CD1c-positive myeloid dendritic cell (primary cell): ENCODE data around the gene IL15RA.
"Not testable (repeated sequence)": the region's sequence is repeated elsewhere in the genome, so short reads cannot be mapped to it uniquely, and the experiment has no call there.

ENCODE experiments used
- DNase-seq: peaks from one replicate; pipeline ENCODE4 v3.0.0-alpha.2; 2016; ENCODE audit errors: extremely low spot score

IL15RA gene

DNA sequence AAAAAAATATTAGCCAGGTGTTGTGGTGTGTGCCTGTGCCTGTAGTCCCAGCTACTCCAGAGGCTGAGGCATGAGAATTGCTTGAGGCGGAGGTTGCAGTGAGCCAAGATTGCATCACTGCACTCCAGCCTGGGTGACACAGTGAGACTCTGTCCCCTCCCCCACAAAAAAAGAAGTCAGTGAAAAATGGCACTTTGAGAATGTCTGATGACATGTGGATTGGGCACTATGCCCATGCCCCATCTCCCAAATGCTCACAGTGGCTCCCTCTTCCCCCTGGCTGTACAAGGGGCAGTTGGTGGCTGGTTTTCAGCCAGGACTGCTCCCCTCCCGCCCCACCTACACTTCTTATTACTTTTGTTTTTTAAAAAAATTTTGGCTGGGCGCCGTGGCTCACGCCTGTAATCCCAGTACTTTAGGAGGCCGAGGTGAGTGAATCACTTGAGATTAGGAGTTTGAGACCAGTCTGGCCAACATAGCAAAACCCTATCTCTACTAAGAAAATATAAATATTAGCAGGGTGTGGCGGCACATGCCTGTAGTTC is 26.1 kb downstream of the IL15RA start:
- DNase-seq = peak; percentile 18

GRCh38 chr10:5949009-5949759 is 28.2 kb downstream of the IL15RA start:
- DNase-seq = peak; percentile 28

DNA sequence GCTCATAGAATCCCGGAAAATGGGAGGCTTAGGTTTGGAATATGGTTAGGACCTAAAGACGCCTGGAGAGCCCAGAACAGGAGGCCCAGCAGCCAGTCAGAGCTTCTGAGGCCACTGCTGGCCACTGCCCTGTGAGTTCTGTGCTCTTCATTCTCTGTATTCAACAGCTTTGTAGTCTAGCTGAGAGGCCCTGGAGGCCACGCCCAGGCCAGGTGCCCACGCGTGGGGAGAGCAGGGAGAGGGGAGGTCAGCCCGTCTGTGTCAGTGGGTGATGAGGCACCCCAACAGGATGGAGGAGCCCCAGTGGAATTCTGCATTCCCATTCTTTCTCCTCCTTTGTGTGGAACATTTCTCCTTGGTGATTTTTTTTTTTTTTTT is 29.1 kb downstream of the IL15RA start:
- DNase-seq = no peak

- DNase-seq = no peak
Measured at GRCh38 chr10:5947471-5948207, 29.7 kb downstream of the IL15RA start.

DNA sequence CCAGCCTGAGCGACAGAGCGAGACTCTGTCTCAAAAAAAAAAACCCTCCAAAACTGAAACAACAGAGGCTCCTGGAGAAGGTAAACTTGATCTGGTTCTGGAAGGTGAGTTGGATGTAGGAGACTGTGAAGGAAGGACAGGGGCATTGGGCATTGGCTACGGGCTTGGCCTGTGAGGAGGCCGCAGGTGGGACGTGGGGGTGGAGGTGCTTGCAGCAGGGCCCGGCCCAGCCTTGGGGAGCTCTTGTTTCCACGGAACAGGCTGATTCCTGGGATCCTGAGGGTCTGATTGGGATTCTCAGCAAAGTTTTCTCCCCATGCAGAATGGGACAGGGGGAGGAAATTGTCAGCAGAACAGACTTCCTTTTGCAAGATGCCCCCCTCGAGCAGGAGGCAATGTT is 30.6 kb downstream of the IL15RA start:
- no peak for DNase-seq

GRCh38 chr10:5946419-5946775 is 30.9 kb downstream of the IL15RA start:
- DNase-seq = not testable (repeated sequence)

- peak; percentile 33 for DNase-seq
Measured at GRCh38 chr10:5945561-5946418, 31.6 kb downstream of the IL15RA start.

DNA sequence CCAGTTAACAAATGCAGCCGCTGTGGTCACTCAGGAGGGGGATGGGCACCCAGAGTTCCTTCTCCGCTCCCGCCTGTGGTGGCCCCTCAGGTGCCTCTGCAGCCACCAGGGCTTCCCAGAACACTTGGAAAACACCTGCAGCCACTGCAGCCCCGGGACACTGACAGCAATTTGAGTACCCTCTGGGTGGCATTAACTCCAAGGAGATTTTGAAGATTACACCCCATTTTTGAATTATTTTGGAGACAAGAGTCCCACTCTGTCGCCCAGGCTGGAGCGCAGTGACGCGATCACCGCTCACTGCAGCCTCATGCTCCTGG is 32.2 kb downstream of the IL15RA start:
- DNase-seq = no peak

DNA sequence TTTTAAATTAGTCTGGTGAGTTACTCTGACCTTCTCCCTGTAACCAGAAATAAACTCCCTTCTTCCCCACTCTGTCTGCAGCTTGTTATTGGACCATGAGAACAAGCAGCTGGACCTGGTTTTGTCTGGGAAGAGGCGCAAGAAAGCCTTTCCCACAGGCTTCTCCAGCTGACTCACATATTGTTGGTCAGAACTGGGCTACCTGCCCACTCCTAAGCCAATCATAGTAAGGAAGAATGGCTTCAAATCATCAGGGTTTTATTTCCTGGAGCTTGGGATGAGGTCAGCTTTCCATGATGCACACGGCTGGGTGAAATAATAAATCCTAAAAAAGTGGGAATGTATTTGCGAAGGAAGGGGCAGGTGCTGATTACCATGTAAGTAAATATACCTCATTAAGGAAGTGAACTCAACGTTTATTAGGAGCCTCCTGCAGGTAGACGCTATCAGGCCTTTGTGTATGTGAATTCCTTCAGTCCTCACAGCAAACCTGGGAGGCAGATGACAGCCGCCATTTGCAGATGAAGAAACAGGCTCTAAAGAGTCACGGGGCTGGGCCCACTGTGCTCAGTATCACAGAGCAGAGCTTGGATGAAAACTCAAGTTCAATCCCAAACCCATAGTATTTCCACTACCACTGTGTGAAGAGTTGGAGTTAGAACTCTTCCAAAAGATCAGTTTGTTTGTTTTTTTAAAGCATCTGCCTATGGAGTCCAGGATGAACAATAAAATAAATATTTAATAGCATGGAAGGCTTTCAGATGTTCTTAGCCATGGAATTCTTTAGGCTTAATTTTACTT is 32.8 kb downstream of the IL15RA start:
- DNase-seq = no peak

DNA sequence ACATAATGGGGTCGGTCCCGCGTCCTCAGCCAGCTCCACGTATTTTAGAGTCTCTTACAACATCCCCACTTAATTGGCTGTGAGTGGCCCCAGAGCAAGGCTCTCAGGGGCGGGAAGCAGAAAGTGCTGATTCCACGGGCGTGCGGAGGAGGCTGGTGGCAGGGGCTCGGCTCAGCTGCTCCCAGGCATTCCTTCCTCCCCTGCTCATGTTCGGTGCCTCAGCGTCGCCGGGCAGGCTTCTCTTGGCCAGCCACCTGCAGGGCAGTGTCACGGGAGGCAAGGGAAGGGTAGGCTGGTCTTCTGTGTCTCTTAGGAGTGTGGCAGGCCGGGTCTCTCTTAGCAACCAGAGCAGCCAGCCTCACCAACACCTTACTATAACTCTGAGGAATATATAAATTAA is 33.8 kb downstream of the IL15RA start:
- DNase-seq = no peak

DNA sequence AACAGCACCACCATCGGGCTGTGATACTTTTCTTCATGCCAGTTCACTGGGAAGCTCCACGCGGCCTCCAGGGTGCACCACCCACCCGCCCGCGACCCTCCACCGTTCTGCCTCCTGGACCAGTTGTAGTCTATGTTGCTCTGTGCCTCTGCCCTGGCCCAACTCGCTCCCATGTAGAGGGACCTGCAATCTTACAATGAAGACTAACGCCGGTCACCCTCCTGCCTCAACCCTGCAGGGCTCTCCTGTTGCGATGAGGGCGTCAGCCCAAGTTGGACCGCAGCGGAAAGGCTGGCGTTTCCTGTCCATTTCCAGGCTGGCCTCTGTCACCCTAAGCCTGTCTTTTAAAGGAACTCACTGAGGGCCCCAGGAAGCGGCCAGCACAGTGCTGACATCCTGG is 34.9 kb downstream of the IL15RA start:
- DNase-seq = peak; percentile 34

DNA sequence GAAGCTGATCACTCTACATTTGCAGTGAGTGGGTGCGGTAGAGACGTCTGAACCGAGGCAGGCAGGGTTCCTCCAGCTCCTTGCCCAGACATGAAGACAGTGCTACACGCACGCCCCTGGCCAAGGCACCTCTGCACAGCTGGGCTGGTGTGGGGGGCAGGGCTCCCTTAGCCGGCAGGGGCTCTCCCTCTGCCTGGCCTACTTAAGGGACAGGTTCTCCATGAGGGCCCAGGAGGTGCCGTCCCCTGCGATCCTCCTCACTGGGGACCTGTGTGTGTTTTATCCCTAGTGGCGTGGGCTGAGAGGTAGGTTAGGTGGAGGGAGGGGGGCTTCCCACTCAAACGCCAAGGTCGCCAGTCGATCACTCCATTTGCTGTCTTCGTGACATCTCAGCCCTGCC is 35.3 kb downstream of the IL15RA start:
- no peak for DNase-seq

- DNase-seq = no peak
Measured at GRCh38 chr10:5941579-5941978, 35.8 kb downstream of the IL15RA start.

DNA sequence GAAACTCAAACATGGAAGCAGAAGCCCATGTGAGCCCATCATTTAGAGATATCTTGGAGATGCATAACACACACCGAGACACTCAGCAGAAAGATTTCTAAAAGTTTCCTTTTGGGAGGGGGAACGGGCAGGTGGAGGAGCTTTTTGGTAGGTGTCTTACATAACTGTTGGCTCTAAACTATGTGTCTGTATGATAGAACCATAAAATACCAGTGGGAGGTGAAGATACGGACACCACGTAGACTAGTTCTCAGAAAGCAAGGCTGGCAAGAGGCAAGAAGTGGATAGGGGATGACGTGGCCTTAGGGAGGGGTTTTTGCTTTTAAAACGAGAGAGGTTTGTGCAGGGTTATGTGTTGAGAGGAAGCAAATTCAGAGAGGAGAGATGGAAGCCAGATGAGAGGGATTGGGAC is 36.5 kb downstream of the IL15RA start:
- DNase-seq = no peak

DNA sequence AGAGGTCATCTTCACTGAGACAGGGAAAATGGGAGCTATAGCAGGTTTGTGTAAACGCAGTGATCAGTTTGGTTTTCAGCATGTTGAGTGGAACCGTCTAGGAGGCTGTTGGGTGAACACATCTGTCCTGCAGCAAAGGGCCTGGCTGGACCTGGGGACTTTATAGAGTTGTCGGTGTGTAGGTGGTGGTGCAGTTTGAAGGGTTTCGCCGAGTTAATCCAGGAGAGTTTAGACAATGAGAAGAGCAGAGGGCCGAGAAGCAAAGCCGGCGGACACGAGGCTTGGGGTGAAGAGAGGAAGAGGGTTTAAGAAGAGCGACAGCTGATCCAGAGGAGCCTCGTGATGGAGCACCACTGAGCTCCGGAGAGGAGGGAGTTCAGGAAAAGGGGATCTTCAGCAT is 39.1 kb downstream of the IL15RA start:
- no peak for DNase-seq

DNA sequence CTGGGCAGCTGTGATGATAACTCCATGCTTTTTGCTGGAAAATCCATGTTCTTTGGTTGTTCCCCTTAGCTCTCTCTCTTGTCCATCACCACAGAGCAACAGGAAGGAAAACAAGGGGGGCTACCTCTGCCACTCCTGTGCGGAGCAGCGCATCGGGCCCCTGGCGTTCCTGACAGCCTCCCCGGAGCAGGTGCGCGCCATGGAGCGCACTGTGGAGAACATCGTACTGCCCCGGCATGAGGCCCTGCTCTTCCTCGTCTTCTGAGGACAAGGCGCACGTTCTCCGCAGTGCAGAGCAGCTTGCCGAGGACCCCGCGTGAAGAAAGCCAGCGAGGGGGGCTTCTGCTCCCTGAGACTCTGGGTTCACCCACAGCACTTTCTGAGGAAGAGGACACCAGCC is 40.3 kb downstream of the IL15RA start:
- no peak for DNase-seq

DNA sequence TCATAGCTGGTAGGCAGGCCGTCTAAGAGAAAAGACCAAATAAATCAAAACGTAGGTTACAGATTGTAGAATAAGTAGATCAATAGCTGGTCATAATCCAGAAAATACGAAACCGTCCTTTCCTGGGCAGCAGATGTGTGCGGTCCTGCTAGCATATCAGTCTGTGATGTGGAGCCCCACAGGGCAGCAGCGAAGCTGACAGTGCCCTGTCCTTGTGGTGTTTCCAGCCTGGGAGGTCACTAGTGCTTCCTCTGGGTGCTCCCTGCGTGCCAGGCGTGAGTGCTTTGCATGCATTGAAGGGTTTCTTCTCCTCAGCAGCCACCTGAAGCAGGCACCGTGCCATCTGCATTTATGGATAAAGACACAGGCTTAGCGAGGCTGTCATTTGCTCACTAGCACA is 41.7 kb downstream of the IL15RA start:
- no peak for DNase-seq

DNA sequence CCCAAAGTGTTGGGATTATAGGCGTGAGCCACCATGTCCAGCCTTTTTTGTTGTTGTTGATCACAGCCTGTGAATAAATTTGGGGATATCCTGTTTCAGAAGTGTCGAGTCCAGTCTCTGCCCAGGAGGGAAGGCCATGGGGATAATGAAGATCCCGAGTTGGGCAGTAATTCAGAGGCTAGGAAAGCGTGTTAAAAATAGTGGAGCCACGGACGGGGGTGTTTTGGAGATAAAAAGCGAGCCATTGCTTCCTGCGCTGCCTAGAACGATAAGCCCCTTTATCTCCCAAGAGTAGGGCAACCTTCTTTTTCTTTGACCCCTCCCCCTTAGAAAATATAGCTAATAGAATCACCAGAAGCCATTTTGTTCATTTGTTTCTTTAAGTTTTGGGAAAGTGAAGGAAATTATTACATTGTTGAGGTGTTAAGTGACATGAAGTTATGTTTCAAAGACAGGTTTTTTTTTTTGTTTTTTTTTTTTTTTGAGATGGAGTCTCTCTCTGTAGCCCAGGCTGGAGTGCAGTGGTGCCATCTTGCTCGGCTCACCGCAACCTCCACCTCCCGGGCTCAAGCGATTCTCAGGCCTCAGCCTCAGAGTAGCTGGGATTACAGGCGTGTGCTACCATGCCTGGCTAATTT is 43.3 kb downstream of the IL15RA start:
- no peak for DNase-seq

DNA sequence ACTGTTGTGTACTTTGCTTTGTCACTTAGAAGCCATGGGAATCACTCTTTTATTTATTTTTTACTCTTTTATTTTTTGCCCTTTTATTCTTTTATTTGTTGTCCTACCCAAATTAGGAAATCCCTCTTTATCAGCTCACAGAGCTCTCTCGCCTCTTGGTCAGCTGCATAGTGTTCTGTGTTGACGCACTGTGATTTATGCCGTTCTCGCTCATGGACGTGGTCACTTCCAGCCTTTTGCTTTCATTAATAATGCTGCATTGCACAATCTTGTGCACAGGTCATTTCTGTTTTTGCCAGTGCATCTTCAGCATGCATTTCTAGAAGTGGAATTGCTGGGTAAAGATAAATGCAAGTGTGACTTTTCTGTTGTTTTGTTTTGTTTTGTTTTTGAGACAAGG is 45.0 kb downstream of the IL15RA start:
- no peak for DNase-seq

DNA sequence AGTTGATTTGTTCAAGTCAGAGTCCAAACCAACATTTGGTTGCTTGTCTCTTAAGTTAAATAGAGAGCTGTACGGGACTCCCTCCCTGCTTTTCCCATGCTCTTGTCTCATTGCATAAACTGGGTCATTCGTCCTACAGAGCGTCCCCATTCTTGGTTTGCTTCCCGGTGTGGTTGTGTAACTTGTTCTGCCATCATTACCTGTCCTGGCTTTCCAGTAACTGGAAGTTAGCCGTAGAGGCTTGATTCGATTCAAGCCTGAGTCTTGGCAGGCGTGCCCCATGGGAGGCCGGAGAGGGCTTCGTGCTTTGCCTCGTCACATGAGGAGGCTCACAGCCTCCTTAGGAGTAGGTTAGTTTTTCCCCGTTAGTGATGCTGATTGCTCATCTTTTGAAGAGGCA is 47.1 kb downstream of the IL15RA start:
- DNase-seq = no peak

- no peak for DNase-seq
Measured at GRCh38 chr10:5929442-5929841, 47.9 kb downstream of the IL15RA start.
